GM12874 (cell line): Measurements from ENCODE around the gene RLN3.

Experiments used
- TF ChIP-seq, protein P1 (sequence below): IDR thresholded peaks from 2 replicates; pipeline ENCODE4 v1.5.1; 2011; ENCODE audit warnings: low read depth, mild to moderate bottlenecking, control low read depth, low read length, moderate library complexity; ENCODE audit not compliant: insufficient read depth

RLN3 gene

DNA sequence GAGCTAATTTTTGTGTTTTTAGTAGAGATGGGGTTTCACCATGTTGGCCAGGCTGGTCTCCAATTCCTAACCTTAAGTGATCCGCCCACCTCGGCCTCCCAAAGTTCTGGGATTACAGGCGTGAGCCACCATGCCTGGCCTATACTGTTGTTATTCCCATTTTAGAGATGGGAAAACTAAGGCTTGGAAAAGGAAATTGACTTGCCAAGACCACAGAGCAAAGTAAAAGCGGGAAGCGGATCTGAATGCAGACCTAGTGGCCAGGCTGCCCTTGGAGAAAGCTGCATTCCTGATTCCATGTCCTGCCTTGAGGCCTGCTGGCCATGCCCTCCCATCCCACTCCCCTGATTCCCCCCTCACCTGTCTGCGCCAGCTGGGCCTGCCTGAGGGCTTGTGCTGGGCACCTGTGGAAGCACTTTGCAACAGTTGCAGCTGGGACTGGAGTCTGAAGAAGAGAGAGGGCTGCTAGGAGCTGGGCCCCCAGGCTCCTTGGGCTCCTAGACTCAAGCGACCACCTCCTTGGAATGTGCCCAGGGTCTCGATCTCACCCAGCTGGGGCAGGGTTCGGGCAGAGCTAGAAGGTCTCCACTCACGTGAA, 28.2 kb downstream of the RLN3 start:
- TF ChIP-seq, protein P1, sequence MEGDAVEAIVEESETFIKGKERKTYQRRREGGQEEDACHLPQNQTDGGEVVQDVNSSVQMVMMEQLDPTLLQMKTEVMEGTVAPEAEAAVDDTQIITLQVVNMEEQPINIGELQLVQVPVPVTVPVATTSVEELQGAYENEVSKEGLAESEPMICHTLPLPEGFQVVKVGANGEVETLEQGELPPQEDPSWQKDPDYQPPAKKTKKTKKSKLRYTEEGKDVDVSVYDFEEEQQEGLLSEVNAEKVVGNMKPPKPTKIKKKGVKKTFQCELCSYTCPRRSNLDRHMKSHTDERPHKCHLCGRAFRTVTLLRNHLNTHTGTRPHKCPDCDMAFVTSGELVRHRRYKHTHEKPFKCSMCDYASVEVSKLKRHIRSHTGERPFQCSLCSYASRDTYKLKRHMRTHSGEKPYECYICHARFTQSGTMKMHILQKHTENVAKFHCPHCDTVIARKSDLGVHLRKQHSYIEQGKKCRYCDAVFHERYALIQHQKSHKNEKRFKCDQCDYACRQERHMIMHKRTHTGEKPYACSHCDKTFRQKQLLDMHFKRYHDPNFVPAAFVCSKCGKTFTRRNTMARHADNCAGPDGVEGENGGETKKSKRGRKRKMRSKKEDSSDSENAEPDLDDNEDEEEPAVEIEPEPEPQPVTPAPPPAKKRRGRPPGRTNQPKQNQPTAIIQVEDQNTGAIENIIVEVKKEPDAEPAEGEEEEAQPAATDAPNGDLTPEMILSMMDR: no peak

DNA sequence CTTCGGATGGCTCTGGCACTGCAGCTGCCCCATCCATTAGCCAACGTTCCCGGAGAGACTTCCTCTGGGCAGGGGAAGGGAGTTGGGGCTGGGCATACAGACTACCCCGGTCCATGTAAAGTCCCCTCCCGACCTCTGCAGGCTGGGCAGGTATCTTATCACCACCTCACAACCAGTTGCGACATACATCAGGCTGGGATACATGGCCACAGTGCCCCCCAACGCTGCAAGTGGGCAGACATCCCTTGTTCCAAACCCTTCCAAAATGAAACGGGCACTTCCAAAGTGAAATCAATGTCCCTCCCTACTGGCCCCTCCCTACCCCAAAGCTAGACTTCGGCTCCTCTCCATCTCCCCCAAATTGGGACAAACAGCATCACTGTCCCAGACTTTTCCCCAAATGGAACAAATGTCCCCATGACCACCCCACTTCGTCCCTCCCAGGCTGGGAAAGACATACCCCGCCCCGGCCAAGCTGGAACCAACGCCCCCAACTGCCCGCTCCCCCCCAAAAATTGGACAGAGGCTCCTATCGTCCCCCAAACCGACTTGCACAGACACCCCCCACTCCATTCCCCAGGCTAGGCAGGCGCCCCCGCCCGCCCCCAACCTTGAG, 28.9 kb downstream of the RLN3 start:
- TF ChIP-seq, protein P1: no peak

DNA sequence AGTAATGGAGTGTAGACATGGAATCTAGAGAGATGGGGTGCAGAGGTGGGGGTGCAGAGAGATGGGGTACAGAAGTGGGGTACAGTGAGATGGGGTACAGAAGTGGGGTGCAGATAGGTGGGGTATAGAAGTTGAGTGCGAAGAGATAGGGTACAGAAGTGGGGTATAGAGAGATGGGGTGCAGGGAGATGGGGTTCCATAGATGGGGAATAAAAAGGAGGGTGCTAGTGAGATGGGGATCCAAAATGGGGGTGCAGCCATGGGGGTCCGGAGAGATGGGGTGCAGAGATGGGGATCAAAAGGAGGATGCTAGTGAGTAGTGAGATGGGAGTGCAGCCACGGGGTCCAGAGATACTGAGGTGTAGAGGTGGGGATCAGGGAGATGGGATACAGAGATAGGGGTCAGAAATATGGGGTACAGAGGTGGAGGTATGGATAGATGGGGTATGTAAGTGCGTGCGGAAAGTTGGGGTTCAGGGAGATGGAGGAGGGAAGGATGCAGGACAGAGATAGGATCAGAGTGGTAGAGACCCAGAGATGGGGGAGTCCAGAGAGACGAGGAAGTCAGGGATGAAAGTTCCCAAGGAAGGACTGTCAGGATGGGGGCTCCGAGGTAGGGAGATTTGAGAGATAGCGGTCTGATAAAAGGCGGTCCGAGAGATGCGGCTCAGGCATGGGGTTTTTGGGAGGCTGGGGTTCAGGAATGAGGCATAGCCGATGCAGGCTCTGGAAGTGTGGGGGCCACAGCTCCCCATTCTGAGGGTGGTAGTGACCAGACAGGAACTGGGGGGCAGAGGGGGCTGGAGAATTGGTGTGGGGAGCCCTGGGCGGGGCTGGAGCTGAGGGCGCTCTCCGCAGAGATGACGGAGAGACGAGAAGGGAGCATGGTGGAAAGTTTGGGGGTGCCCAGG, 30.5 kb downstream of the RLN3 start:
- TF ChIP-seq, protein P1: no peak

DNA sequence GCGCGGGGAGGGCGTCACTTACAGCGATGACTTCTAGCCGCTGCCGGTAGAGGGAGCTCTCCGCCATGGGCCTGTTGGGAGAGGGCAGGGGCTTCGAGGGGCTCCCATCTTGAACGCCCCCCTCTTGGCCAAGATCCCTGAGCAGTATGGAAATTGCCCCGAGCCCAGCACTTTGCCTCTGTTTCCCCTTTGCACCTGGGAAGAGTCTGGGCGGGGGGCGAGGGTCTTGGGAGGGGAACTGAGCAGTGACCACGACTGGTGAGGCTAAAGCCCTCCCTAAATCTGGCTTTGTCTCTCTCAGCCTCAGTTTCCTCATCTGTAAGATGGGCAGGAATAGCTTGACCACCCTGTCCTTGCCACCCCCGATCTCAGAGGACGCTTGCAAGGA, 31.1 kb downstream of the RLN3 start:
- TF ChIP-seq, protein P1: peak; percentile 96

DNA sequence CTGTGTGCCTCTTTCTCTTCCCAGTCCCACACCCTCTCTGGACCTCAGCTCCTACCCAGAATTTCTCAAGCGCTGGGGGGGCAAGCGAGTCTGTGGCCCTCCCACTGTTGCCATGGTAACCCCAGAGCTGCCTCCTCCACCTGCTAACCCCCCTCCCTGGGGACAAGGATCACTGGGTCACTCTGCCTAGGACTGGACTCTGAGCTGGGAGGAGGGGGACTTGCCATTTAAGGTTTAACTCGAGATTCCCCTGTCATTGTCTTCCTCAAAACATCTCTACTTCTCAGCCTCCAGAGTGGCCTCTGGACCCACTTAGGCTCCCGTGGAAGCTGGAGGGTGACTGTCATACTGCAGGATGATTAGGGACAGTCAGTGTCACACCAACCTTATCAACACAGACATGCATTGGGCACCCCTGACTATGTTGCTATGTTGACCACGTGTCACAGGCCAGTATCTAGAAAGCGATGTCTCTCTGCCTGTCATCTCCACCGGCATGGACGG, 31.8 kb downstream of the RLN3 start:
- TF ChIP-seq, protein P1: no peak

DNA sequence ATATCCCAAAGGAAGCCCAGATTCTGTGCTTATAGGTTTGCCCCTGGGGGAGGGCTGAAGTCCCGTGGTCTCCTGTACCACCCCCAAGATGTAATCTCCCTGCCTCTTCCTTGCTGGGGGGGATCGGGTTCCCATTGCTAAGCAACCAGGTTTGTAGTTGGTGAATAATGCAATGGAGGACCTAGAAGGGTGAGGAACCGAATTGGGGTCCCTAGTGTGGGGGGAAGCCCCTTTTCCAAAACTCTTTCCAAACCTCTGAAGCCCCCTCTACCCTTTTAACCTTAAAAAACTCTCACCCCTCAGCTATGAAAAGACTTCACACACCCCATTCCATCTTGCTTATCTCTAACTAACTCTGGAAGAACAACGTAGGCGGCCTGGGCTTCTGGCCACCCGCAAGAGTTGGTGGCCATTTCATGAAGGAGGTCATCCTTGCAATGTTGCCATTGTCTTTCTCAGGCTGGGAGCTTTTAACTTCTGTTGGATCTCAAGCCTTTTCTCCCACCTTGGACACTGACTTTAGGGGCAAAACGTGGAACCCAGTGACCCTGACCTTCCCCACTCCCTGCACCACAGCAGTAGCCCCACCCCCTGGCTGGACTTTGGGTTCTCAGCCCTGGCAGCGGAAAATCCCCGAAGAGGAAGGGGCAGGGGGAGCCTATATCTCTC, 33.3 kb downstream of the RLN3 start:
- TF ChIP-seq, protein P1: no peak
